Umbilical cord (tissue), 2 donors: ENCODE data around the gene VPS51. TPM values are rescaled to one million over a fixed set of nuclear protein-coding genes. Genes with fewer than 3 reads are reported as not detected.
A peak's percentile ranks its signal among the peaks of the same experiment; 100 is the strongest.
"Not testable (repeated sequence)": the region's sequence is repeated elsewhere in the genome, so short reads cannot be mapped to it uniquely, and the experiment has no call there.

Source experiments
- DNase-seq: peaks from one replicate; pipeline ENCODE4 v3.0.0-alpha.2; 2015; ENCODE audit warnings: low spot score
- total RNA-seq: library from RNA; depleted of rRNA; stranded (reverse); fragments of >200 nt; gene quantifications from one replicate; pipeline ENCODE4 v1.2.3, GENCODE V29; 2014; ENCODE audit warnings: low replicate concordance; ENCODE audit not compliant: insufficient read depth

Gene VPS51
- total RNA-seq, 1 donor from 2014 or later = 117 TPM

DNA sequence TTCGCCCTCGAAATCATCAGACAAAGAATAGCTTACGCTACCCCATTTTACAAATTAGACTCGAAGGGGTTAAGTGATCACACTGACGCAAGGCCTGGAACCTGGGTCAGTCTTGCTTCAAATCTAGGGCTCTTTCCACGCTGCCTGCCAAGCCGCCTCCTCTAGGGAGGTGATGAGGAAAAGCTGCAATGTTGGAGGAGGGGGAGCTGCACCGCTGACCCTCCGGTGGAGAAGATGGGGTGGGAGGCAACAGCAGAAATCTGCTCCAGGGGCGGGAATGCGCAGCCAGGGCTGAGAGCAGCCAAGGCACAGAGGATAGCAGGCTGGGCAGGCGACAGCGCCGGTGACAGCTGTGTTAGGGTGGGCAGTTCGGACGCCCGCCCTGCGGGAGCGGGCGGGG, 37.7 kb downstream of the VPS51 start:
- DNase-seq = no peak

- DNase-seq = peak; percentile 94
These were observed 38.4 kb downstream of the VPS51 start, which contains the start of gene SYVN1 for GRCh38 chr11:65134240-65134951. TSS of gene SYVN1 (minus strand) at chr11:65134519. CDS start at chr11:65133601, 918 bp downstream.

DNA sequence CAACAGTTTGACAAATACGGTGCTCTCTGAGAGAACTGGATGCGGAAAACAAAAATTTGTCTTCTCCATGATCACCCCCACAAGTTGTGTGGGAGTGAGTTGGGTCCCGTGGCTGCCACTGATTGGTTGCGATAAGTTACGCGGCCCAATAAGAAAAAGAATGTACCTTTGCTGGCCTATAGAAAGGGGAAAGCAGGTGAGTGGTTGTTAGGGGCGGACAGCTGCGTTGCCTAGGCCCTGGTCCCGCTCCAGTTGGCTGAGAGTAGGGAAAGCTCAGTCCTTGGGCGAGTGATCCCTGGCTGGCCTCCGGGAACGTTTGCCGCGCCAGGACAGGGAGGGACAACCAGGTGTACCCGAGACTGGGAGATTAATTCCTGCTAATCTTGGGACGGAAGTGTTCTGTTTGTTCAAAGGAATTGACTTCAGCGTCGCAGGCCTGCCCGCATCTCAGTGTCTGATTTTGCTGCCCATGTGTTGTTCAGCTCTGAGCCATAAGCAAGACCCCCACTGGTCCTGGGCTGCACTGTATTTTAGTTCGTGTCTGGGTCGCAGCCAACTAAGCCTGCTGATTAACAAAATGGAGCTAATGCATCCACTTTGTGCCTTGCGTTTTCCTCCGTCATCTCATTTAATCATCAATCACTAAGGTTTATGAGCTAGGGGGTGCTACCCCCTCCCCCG, 39.1 kb downstream of the VPS51 start:
- DNase-seq = peak; percentile 97

- DNase-seq = no peak
These were observed 39.7 kb downstream of the VPS51 start for GRCh38 chr11:65135633-65136145.

- DNase-seq = no peak
These were observed 40.6 kb downstream of the VPS51 start for GRCh38 chr11:65136515-65137096.

- no peak for DNase-seq
These were observed 46.0 kb downstream of the VPS51 start for GRCh38 chr11:65141896-65142494.

- no peak for DNase-seq
These were observed 51.5 kb downstream of the VPS51 start for GRCh38 chr11:65147352-65148075.

- no peak for DNase-seq
These were observed 52.6 kb downstream of the VPS51 start for GRCh38 chr11:65148657-65149056.

GRCh38 chr11:65150131-65150508, 54.1 kb downstream of the VPS51 start:
- not testable (repeated sequence) for DNase-seq

DNA sequence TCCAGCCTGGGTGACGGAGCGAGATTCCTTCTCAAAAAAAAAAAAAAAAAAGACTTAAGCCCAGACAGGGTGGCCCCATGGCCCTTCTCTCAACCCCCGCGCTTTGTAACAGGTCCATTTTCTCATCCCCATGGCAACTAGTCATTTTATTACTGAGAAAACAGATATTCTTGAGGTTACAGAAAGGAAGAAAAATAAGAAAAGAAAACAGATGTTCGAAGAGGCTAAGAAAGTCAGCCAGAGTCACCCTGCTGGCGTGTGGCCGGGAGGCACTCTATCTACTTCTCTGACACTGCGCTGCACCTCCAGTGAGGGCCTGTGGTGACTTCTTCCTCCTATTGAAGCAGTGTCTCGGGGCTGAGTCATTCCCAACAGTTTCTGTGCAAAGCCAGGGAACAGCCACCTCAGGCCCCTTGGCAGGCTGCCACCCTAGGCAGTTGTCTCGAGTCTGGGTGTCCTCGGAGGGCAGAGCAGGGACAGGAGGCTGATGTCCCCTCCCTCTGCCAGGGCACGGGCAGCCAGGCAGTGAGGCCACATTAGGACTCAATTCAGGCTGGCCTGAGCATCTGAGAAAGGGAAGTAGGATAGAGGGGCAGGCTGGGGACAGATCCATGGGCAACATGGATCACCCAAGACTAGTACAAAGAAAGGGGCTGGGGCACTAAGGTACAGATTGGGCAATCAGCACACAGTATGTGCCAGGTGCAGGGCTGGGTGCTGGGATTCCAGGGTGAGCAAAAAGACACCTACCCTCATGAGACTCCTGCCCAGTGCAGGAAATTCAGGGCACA, 54.7 kb downstream of the VPS51 start:
- peak; percentile 61 for DNase-seq

DNA sequence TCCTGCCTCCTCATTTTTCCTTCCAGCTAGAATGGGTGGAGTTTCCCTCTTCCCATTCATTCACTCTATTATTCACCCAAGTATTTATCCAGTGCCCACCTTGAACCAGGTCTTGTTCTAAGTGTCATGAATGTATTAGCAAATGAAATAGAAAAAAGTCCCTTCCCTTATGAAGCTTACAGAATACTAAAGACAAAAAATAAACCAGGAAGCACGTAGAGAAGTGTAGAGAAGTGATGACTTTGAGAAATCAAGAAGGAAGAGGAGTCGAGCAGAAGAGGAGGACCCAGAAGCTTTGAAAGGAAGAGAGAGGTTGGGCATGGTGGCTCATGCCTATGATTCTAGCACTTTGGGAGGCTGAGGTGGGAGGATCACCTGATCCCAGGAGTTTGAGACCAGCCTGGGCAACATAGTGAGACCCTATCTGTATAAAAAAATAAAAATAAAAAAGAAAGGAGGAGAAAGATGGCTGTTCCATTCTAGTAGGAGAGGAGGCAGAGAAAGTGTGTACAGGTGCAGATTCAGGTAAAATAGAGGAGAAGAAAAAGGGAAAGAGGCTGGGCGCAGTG, 55.4 kb downstream of the VPS51 start:
- no peak for DNase-seq

DNA sequence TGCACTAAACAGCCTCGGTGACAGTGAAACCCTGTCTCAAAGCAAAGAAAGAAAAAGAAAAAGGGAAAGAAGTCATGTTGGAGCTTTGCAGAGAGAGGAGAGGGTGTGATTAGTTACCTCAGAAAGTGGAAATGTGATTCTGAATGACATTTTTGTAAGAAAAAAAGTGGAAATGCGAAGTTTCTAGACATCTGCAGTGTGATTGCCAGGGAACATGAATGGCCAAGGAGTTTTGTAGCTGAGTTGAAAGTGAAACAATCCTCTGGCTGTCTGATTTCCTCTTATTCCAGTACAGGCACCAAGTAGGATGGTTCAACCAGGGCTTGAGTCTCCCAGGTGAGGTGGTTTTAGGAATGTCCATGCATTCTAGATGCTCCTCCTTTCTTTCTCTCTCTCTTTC, 56.1 kb downstream of the VPS51 start:
- no peak for DNase-seq

GRCh38 chr11:65156256-65156655, 60.2 kb downstream of the VPS51 start:
- no peak for DNase-seq

GRCh38 chr11:65156926-65157325, 60.9 kb downstream of the VPS51 start:
- no peak for DNase-seq

DNA sequence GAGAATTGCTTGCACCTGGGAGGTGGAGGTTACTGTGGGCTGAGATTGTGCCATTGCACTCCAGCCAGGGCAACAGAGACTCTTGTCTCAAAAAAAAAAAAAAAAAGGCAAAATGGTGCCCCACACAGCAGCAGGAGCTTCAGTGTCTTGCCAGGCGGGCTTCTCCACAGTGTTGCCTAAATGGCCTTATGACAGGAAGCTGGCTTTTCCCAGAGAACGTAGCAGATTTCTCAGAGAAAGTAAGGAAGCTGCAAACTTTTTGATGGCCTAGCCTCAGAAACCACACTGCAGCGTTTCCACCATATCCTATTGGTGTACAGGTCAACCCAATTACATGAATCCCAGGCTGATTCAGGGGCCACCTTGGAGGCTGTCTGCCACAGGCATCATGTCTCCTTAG, 61.3 kb downstream of the VPS51 start:
- no peak for DNase-seq

DNA sequence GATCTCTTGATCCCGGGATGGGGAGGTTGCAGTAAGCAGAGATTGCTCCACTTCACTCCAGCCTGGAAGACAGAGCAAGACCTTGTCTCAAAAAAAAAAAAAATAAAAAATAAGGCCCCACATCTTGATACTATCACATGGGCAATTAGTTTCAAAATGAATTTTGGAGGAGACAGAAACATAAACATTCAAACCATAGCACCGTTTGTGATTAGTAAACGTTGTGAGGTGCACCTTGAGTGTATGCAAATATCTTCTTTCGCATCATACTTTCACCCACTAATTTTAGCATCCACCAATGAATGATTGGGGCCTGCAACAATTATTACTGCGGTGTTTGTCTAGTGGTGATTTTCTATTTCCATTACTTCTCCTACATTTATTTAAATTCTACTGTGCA, 63.0 kb downstream of the VPS51 start:
- no peak for DNase-seq

GRCh38 chr11:65160643-65161042, 64.6 kb downstream of the VPS51 start:
- no peak for DNase-seq
